Measurements from ENCODE around the gene ILF3. TPM values are rescaled to one million over a fixed set of nuclear protein-coding genes. Genes with fewer than 3 reads are reported as not detected.

Gene ILF3
- 297 and 524 TPM in 2 replicates for total RNA-seq (ENCODE audit: low replicate concordance)
- long read RNA-seq, partial matches to known transcripts, result 118 of 143 reads
- long read RNA-seq, other reads (novel, unspliced or antisense), result 22 of 143 reads

GRCh38 chr19:10653732-10654609 is at the start of gene ILF3:
Gene ILF3, plus strand, starts transcription at chr19:10654346. Its CDS starts 16,260 bp downstream, at chr19:10670606.
- Mint-ChIP-seq H3K9me3 (no peaks in the 10 kb centered on the region), H3K27ac (peak within 1 kb of the TSS; percentile 99), H3K27me3 (peaks cover 4% of the 10 kb centered on the region), H3K4me1 (ENCODE audit: unreplicated experiment) (peaks cover 27% of the 10 kb centered on the region), H3K36me3 (peaks cover 23% of the 10 kb centered on the region), H3K4me3 (peak within 1 kb of the TSS; percentile 96)
- peak; percentile 100 for DNase-seq (ENCODE audit: extremely low spot score, unreplicated experiment)
- no peak for TF ChIP-seq CTCF (conservative IDR thresholded peaks at IDR 0.05)

DNA sequence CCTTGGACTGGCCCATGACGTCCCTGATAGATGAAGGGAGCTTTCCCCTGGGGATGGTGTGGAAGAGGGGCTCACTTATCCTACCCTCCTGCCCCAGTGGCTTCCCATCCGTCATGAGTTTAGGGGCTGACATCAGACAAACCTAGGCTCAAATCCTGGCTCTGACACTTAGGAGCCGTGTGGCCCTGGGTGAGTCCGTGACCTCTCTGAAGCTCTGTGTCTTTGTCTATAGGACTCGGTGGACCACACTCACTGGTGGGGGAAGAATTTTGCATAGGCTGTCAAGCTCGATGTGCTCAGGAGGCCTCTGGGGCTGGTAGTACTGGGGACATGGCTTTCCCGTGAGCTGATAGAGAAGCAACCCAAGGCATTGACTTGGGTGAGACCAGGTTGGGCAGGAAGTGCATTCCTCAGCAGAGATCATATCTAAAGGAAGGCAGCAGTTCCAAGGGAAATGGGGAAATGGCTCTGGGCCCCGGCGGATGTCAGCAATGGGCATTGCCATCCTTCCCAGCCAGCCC is 49.6 kb upstream of the ILF3 start:
- H3K4me3 Mint-ChIP-seq, result peak overlapping the region; percentile 90
- DNase-seq (ENCODE audit: extremely low spot score, unreplicated experiment), result no peak
- H3K27me3 Mint-ChIP-seq, result peaks cover 5% of the 10 kb centered on the region
- no peaks in the 10 kb centered on the region for H3K9me3 Mint-ChIP-seq
- no peaks in the 10 kb centered on the region for H3K36me3 Mint-ChIP-seq
- peak overlapping the region; percentile 91 for H3K27ac Mint-ChIP-seq
- peaks cover 13% of the 10 kb centered on the region for H3K4me1 Mint-ChIP-seq (ENCODE audit: unreplicated experiment)
- TF ChIP-seq CTCF (conservative IDR thresholded peaks at IDR 0.05), result no peak

- Mint-ChIP-seq H3K27me3 (no peaks in the 10 kb centered on the region), H3K4me1 (ENCODE audit: unreplicated experiment) (no peaks in the 10 kb centered on the region), H3K9me3 (no peaks in the 10 kb centered on the region), H3K27ac (no peak overlapping the region), H3K36me3 (peaks cover 3% of the 10 kb centered on the region), H3K4me3 (no peak overlapping the region)
- no peak for DNase-seq (ENCODE audit: extremely low spot score, unreplicated experiment)
- no peak for TF ChIP-seq CTCF (conservative IDR thresholded peaks at IDR 0.05)
Observed at GRCh38 chr19:10611907-10612306, 42.2 kb upstream of the ILF3 start.

- DNase-seq (ENCODE audit: extremely low spot score, unreplicated experiment), result no peak
- no peaks in the 10 kb centered on the region for H3K9me3 Mint-ChIP-seq
- TF ChIP-seq CTCF (conservative IDR thresholded peaks at IDR 0.05), result no peak
- H3K4me3 Mint-ChIP-seq, result no peak overlapping the region
- peaks cover 3% of the 10 kb centered on the region for H3K36me3 Mint-ChIP-seq
- H3K27ac Mint-ChIP-seq, result no peak overlapping the region
- H3K27me3 Mint-ChIP-seq, result no peaks in the 10 kb centered on the region
- no peaks in the 10 kb centered on the region for H3K4me1 Mint-ChIP-seq (ENCODE audit: unreplicated experiment)
Observed at GRCh38 chr19:10612499-10613119, 41.5 kb upstream of the ILF3 start.

DNA sequence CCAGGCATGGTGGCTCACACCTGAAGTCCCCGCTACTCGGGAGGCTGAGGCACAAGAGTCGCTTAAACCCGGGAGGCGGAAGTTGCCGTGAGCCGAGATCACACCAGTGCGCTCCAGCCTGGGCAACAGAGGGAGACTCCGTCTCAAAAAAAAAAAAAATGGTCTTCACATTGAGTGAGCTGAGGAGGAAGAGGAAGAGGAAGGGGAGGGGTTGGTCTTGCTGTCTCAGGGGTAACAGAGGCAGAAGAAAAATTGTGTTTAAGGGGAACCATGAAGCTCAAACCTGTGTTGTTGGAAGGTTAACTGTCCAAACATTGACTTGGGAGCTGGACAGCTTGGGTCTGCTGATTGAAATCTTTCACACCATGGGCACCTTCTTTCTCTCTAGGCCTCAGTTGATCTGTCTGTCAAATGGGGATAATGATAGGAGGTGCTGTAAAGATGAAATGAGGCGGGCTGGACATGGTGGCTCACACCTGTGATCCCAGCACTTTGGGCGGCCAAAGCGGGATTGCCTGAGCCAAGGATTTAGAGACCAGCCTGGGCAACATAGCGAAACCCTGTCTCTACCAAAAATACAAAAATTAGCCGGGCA is 38.6 kb upstream of the ILF3 start:
- no peak for DNase-seq (ENCODE audit: extremely low spot score, unreplicated experiment)
- Mint-ChIP-seq H3K27me3 (no peaks in the 10 kb centered on the region), H3K9me3 (no peaks in the 10 kb centered on the region), H3K4me3 (no peak overlapping the region), H3K36me3 (peaks cover 3% of the 10 kb centered on the region), H3K27ac (peak overlapping the region; percentile 97), H3K4me1 (ENCODE audit: unreplicated experiment) (no peaks in the 10 kb centered on the region)
- TF ChIP-seq CTCF (conservative IDR thresholded peaks at IDR 0.05), result no peak
